Measurements from ENCODE around the gene PDIA6. TPM values are rescaled to one million over a fixed set of nuclear protein-coding genes. Genes with fewer than 3 reads are reported as not detected.

PDIA6 gene
- total and polyA plus RNA-seq, 9 of the 15 experiments (the other 6 are each of a cell fraction or from before 2014, with no cell fraction given): 166 to 268 (median 229) TPM

- Histone ChIP-seq H3K4me2 (ENCODE audit: insufficient read depth, low read length) (no peak overlapping the region), H3K27me3 (ENCODE audit: control insufficient read depth in 2 of 2, insufficient read depth in 2 of 2, low read length in 2 of 2) (peaks cover 34 to 60% of the 10 kb centered on the region in 2 experiments), H3K27ac (ENCODE audit: extremely low read depth, low read depth, low read length) (no peak overlapping the region), H3K79me2 (ENCODE audit: control insufficient read depth, insufficient read depth, low read length) (no peaks in the 10 kb centered on the region), H3K9ac (ENCODE audit: insufficient read depth in 1 of 2, low read depth in 2 of 2, low read length in 2 of 2) (no peak overlapping the region), H3K9me1 (ENCODE audit: control insufficient read depth, insufficient read depth, low read length) (no peaks in the 10 kb centered on the region), H4K20me1 (replicated peaks; ENCODE audit: control insufficient read depth, insufficient read depth, low read length) (no peaks in the 10 kb centered on the region; the same call in 1 of the 2 replicates), H3K9me3 (replicated peaks; ENCODE audit: control insufficient read depth, insufficient read depth, low read depth, low read length) (no peaks in the 10 kb centered on the region), H2AFZ (ENCODE audit: low read depth, low read length) (no peak overlapping the region), H3K4me3 (no peak overlapping the region), H3K4me1 (replicated peaks in 1 of 2; ENCODE audit: control insufficient read depth in 2 of 2, insufficient read depth in 2 of 2, low read length in 2 of 2) (no peaks in the 10 kb centered on the region; a peak in 1 of 5 replicates), H3K36me3 (ENCODE audit: control insufficient read depth, insufficient read depth, low read length) (no peaks in the 10 kb centered on the region)
- no TSS peak for BruUV-seq (replicated peaks)
- in situ Hi-C loops (cut with MboI) (no loop called here), intact Hi-C loops (cut with micrococcal nuclease) (no loop called here)
- DNase-seq (ENCODE audit: extremely low read depth in 1 of 4, low spot score in 3 of 4): no peak
- FAIRE-seq: no peak
- POLR2A ChIA-PET: interaction anchor here (1.1 kb wide), 1 partner anchor 29 kb away, joined by 3 read pairs; no protein-coding TSS in a partner anchor
- no peak for ATAC-seq
- CTCF ChIA-PET (ENCODE audit: low intra/inter-chr PET ratio): no interaction called here
- TF ChIP-seq NFIC (IDR thresholded peaks at IDR 0.05) (no peak), PRPF4 (IDR thresholded peaks at IDR 0.05; ENCODE audit: insufficient read depth, low read depth, low read length, poor library complexity, severe bottlenecking) (no peak), TAF1 (IDR thresholded peaks at IDR 0.05; ENCODE audit: control insufficient read depth, extremely low read depth, insufficient read depth, low read length, severe bottlenecking) (no peak), TRIM24 (IDR thresholded peaks at IDR 0.05) (no peak), HDAC3 (IDR thresholded peaks at IDR 0.05; ENCODE audit: borderline replicate concordance, partially characterized antibody) (no peak), ZNF76 (CRISPR knock-in tag; IDR thresholded peaks at IDR 0.05; ENCODE audit: borderline replicate concordance) (no peak), CBX3 (IDR thresholded peaks at IDR 0.05; ENCODE audit: borderline replicate concordance in 1 of 2, low read length in 2 of 2) (no peak), FOXA1 (IDR thresholded peaks at IDR 0.05; ENCODE audit: borderline replicate concordance) (no peak)
- WGBS (ENCODE audit: insufficient coverage, low coverage, missing lambda C conversion rate): 11% methylated on average over 3 of the region's 3 CpGs
Measured at GRCh38 chr2:10740226-10740625, 72.4 kb downstream of the PDIA6 start.

Data from K562 (cell line).